GM19455 (cell line): Measurements from ENCODE around the gene DEAF1.

Experiments
- ATAC-seq: cut with Tn5 transposase; IDR thresholded peaks from one replicate; pipeline ENCODE4 v1.9.1; 2021; ENCODE audit not compliant: unreplicated experiment

Gene DEAF1

DNA sequence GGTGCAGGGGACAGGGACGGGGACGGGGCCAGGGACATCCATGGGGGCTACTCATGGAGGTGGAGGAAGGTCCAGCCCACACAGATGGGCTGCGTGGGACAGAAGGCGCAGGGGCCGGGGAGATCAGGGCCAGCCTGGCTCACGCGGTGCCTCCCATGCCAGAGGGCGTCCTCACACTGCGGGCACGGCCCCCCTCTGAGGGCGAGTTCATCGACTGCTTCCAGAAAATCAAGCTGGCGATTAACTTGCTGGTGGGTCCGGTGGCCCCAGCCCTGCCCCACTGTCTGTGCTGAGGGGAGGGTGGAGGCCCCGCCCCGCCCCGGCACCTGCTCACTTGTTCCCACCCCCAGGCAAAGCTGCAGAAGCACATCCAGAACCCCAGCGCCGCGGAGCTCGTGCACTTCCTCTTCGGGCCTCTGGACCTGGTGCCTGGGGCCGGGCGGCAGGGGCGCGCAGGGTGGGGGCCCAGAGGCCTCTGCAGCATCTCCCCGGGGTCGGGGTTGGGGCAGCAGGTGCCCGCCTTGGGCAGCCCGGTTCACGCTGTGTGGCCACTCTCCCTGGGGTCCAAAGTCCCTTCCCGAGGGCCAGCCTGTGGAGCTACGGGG is 26.8 kb upstream of the DEAF1 start:
- no peak for ATAC-seq

GRCh38 chr11:721247-721740 is 26.3 kb upstream of the DEAF1 start:
- ATAC-seq: no peak

DNA sequence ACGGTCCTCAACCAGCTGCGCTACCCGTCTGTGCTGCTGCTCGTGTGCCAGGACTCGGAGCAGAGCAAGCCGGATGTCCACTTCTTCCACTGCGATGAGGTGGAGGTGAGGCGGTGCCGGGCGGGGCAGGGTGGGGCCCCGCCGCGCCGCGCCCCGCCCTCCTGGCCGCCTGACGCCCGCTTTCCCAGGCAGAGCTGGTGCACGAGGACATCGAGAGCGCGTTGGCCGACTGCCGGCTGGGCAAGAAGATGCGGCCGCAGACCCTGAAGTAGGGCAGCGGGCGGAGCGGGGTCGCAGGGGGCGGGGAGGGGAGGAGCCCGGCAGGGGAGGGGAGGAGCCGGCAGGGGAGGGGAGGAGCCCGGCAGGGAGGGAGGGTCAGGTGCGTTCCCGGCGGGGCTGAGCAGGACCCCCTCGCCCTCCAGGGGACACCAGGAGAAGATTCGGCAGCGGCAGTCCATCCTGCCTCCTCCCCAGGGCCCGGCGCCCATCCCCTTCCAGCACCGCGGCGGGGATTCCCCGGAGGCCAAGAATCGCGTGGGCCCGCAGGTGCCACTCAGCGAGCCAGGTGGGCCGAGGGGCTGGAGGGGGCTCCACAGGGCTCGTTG is 25.7 kb upstream of the DEAF1 start:
- ATAC-seq: no peak

GRCh38 chr11:720017-720641 is 25.1 kb upstream of the DEAF1 start:
- no peak for ATAC-seq

DNA sequence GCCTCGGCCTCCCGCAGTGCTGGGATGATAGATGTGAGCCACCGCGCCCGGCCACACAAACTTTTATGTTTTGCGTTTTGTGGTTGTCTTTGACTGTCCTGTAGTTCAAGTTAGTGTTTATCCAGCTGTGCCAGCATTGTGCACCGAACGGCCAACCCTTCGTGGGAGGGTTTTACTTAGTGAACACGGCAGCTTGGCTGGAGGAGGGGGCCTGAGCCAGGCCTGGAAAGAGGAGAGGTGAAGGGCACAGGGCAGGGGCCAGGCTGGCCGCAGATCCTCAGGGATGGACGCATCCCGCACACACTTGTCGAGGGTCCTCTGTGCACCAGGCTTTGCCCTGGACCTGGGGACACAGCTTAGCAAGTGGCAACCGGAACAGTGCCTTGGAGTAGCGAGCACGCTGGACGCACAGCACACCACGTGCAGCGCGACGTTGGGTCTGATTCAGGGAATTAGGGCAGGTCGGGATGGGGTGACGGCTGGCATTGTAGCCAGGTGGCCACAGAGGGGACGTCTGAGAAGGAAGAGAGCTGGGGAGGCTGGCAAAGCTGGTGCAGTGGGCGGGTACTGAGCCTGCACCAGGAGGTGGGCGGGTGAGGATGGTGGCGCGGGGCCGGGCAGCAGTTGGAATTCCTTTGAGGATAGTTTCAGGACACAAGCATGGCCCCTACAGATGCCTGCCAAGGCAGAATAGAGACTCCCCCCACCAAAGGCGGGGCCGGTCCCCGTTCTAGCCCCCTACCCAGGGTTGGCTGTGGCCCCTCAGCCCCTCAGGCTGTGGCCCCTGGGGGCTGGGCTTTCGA is 24.4 kb upstream of the DEAF1 start:
- no peak for ATAC-seq

DNA sequence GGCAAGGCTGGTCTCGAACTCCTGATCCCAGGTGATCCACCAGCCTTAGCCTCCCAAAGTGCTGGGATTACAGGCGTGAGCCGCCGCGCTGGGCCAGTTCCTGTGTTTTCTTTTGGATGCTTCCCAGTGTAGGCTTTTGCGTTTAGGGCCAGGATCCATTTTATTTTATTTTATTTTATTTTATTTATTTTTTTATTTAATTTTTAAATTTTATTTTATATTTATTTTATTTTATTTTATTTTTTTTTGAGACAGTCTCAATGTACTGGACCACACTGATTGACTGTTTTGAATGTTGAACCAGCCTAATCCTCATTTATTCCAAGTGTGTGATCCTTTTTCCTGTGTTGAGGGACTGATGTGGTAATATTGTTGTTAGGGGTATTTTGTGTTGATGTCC is 19.4 kb upstream of the DEAF1 start:
- no peak for ATAC-seq

DNA sequence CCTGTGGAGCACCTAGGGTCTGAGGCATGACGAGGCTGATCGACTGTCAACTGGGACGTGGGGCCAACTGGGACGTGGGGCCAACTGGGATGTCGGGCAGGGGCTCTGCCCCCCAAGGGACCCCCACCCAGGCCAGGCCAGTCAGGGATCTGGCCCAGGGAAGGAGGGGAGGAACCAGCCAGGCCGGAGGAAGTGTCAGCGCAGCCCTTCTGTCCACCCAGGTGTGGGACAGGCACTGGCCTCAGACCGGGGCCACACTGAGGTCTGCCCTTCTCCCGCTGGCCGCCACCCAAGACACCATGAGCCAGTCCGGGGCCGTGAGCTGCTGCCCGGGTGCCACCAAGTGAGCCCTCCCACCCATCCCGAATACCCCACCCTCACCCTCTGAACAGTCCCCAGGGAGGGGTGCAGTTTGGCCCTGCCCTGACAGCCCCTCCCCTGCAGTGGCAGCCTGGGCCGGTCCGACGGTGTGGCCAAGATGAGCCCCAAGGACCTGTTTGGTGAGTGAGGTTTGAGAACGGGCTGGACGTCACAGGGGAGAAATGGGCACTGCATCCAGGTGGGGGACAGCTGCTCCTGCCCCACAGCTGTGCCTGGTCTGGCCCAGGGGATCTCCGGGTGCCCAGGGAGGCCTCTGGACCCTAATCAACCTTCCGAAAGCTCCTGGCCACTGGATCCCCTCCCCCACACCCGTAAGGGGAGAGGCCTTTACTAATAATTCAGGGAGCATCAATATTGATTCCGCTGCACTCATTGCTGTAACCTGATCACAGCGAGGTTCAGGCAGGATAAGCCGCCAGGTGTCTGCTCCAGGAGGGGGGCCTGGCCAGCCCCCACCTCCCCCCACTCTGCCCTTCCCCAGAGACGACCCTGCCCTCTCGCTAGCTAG is 14.3 kb upstream of the DEAF1 start:
- ATAC-seq: no peak

- no peak for ATAC-seq
Observed at GRCh38 chr11:708511-708910, 13.5 kb upstream of the DEAF1 start.

DNA sequence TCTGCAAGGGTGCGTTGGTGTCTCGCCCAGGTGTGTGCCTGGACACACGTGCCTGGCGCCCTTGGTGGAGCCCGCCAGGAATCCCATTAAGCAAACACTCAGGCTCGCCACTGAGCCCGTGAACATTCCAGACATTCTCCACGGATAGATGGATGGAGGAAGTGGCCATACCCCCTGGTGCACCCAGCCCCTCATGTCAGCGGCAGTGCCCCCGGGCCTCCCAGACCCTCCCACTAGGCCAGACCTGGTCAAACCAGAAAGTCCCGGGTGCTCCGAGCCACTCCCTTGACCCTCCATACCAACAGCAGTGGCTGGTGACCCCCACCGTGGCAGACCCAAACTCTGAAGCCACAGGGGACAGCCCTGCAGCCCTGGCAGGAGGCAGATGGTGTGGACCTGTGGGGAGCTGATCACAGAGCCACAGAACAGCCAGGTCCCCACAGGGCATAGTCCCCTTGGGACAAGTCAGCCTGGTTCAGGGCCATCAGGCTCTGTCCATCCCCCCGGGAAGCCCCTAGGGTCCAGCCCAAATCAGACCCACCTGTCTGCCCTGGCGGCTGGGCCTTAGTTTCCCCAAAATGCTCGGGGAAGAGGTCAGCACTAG is 12.9 kb upstream of the DEAF1 start:
- ATAC-seq: no peak

DNA sequence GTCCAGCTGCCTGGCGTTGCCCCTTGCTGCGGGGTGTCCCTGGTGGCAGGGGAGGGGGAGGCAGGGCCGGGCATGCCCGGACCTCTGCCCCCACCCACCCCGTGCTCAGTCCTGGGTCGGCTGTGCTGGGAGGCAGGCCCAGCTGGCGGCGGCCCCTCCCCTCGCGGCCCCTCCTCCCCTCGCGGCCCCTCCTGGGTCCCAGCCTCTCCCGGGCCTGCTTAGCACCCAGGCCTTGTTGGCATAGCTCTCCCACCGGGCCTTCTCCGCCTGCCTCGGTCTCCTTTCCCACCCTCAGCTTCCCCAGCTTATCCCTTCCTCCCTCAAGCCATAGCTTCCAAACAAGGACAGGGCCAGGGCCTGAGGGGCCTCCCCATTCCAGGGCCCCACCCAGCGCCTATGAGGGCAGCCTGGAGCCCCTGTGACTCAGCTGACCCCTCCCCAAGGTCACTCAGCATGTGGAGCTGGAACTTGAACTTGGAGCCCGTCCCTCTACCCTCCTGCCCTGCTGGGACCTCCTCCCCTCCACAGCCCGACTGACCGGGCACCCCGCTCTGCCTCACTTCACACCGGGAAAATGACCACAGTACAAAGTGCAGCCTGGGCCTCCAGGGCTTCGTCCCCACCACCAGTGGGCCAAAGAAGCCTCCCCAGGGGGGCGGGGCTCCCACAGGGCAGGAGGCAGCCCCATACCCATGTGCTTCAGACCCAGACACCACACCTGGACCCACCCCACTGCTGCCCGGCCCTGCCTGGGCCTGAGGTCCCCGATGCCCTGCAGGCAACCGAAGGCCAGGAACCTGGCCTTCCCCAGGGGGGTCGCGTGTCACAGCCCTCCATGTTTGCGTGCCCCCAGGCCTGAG is 12.2 kb upstream of the DEAF1 start:
- ATAC-seq: no peak

DNA sequence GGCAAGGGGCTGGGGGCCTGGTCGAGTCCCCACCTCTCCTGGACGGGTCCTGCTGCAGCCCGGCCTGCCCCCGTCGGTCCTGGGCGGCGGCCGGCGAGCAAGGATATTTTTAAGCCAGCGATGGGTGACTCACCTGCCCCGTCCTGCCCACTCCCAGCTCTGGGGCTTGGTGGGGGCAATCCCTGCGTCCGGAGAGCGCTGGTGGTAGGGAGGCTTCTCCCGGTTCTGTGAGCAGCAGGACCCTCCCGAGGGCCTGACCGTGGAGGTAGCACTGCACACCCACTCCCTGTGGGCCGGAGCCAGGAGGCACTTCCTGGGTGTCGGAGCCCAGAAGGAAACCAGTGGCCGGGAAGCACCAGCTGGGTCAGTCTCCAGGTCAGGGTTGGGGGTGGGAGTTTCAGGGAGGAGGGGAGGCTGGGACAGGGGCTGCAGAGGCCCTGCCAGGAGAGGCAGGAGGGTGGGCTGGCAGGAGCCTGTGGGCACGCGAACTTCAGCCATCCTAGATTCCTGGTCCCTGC is 11.5 kb upstream of the DEAF1 start:
- no peak for ATAC-seq

DNA sequence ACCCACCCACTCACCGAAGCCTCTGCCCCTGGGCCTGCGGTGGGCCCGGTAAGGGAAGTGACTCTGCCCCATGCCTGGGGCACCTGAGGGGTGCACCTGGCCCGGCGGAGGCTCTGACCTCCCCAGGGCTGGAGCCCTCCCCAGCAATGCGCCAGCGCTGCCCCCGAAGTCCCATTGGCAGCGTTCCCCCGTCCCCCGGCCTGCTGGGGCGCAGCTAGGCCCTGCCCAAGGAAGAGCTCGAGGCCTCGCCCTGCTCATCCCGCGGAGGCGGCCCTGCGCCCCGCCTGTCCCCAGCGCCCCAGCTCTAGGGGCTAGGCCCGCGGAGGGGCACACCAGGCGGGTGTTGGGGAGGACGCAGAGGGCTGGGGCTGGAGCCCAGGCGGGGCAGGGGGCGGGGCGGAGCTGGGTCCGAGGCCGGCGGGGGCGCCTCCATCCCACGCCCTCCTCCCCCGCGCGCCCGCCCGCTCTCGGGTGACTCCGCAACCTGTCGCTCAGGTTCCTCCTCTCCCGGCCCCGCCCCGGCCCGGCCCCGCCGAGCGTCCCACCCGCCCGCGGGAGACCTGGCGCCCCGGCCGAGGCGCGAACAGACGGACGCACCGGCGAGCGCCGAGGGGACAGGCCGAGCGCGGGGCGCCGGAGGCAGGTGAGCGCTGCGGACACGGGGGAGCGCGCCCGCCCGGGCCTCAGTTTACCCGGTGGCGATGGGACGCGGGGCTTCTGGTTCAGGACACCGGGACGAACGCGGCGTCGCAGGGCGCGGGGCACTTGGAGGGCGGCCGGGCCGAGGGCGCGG is 10.8 kb upstream of the DEAF1 start, which contains the start of gene EPS8L2:
TSS of gene EPS8L2 (plus strand) at position 586 of the 793 bp plus-strand sequence. CDS start 3,177 bp downstream, outside the sequence.
- no peak for ATAC-seq

GRCh38 chr11:704781-705645 is 10.0 kb upstream of the DEAF1 start:
- no peak for ATAC-seq

- ATAC-seq: no peak
Observed at GRCh38 chr11:704228-704674, 9.2 kb upstream of the DEAF1 start.

- no peak for ATAC-seq
Observed at GRCh38 chr11:703506-703905, 8.5 kb upstream of the DEAF1 start.

- no peak for ATAC-seq
Observed at GRCh38 chr11:702462-703461, 7.7 kb upstream of the DEAF1 start.
